HG03575 (cell line): ENCODE measurements around the gene CA5A.
"Not testable (repeated sequence)": the region's sequence is repeated elsewhere in the genome, so short reads cannot be mapped to it uniquely, and the experiment has no call there.

Source experiments
- ATAC-seq: cut with Tn5 transposase; IDR thresholded peaks from one replicate; pipeline ENCODE4 v1.9.1; 2021; ENCODE audit not compliant: unreplicated experiment, insufficient number of reproducible peaks, low FRiP score; ENCODE audit errors: extremely low read depth

CA5A gene

GRCh38 chr16:87936375-87937230 is at the start of gene CA5A:
Gene CA5A (minus strand): TSS chr16:87936529. CDS start chr16:87936450, 79 bp downstream.
- ATAC-seq: no peak

- not testable (repeated sequence) for ATAC-seq
Measured at GRCh38 chr16:87985493-87985892, 49.2 kb upstream of the CA5A start.

GRCh38 chr16:87984632-87985267 is 48.4 kb upstream of the CA5A start:
- ATAC-seq: no peak

- not testable (repeated sequence) for ATAC-seq
Measured at GRCh38 chr16:87984180-87984579, 47.9 kb upstream of the CA5A start.

GRCh38 chr16:87983737-87984097 is 47.4 kb upstream of the CA5A start:
- not testable (repeated sequence) for ATAC-seq

GRCh38 chr16:87983072-87983736 is 46.9 kb upstream of the CA5A start:
- not testable (repeated sequence) for ATAC-seq

- ATAC-seq: no peak
Measured at GRCh38 chr16:87982581-87983041, 46.3 kb upstream of the CA5A start.

GRCh38 chr16:87981376-87981775 is 45.0 kb upstream of the CA5A start:
- not testable (repeated sequence) for ATAC-seq

GRCh38 chr16:87979911-87980630 is 43.7 kb upstream of the CA5A start:
- ATAC-seq: not testable (repeated sequence)

- no peak for ATAC-seq
Measured at GRCh38 chr16:87979352-87979751, 43.0 kb upstream of the CA5A start.

- no peak for ATAC-seq
Measured at GRCh38 chr16:87978127-87978526, 41.8 kb upstream of the CA5A start.

- no peak for ATAC-seq
Measured at GRCh38 chr16:87976665-87977064, 40.3 kb upstream of the CA5A start.

- ATAC-seq: no peak
Measured at GRCh38 chr16:87974178-87974577, 37.8 kb upstream of the CA5A start.

- no peak for ATAC-seq
Measured at GRCh38 chr16:87973717-87974116, 37.4 kb upstream of the CA5A start.

- no peak for ATAC-seq
Measured at GRCh38 chr16:87971933-87972332, 35.6 kb upstream of the CA5A start.

- ATAC-seq: no peak
Measured at GRCh38 chr16:87970186-87970585, 33.9 kb upstream of the CA5A start.

- no peak for ATAC-seq
Measured at GRCh38 chr16:87968541-87968940, 32.2 kb upstream of the CA5A start.

- no peak for ATAC-seq
Measured at GRCh38 chr16:87966685-87967185, 30.4 kb upstream of the CA5A start.

GRCh38 chr16:87966064-87966645 is 29.8 kb upstream of the CA5A start:
- no peak for ATAC-seq
